ENCODE measurements around the gene KCNJ1.

The KCNJ1 gene

GRCh38 chr11:128867277-128867676 lies at the start of gene KCNJ1:
TSS of gene KCNJ1 (minus strand) at chr11:128867296. CDS start at chr11:128840243, 27,053 bp downstream.
- DNase-seq = no peak

DNA sequence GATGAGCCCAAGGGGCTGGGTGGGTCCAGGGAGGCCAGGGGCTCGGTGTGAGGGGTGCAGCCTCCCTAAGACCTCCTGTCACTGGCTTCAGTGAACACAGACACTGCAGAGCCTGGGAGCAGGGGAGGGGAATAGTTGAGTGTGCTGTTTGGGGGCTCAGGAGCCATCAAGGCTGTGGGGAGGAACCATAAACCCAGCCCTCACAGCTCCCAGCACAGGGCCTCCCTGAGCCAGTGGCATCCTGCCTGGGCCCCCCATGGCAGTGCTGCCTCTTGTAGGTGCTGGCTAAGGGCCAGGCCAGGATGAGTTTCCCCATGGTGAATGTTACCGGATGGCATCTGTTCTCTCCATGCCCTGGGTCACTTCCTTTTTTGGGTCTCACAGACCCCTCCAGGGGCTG lies 49.6 kb upstream of the KCNJ1 start:
- no peak for DNase-seq

- no peak for DNase-seq
These were observed 49.0 kb upstream of the KCNJ1 start for GRCh38 chr11:128916037-128916572.

DNA sequence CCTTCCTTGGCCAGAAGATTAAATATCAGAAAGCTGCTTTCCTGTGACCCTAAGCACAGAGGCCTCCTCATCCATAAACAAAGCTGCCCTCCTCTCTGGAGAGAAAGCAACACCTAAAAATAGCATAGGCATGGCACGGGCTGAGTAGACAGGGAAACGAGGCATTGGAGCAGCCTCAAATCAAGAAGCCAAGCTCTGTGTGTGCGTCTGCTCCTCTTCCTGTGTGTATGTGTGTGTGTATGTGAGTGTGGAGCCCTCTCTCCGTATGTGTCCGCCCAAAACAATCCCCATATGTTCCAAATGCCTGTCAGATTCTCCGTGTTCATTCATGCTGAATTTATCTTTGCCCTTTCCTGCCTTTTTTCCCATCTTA lies 48.0 kb upstream of the KCNJ1 start:
- no peak for DNase-seq

- DNase-seq = no peak
These were observed 47.4 kb upstream of the KCNJ1 start for GRCh38 chr11:128914216-128915148.

DNA sequence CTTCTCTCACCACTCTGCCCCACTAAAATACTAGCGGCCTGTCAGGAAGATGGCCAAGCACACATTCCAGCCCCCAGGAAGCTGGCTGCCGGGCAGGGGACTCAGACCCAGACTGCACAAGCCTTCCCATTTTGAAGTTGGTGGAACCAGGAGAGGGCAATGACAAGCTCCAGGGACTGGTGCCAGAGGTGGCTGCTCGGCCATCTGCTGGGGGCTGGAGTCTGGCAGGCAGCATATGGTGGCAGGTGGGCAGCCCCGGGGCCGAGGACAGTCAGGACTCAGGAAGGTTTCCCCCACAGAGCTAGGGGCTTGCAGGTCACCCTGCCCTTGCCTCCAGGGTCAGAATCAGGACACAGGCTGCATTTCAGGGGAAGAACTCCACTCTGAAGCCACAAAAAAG lies 46.7 kb upstream of the KCNJ1 start:
- no peak for DNase-seq

GRCh38 chr11:128911701-128912100 lies 44.6 kb upstream of the KCNJ1 start:
- no peak for DNase-seq

GRCh38 chr11:128911239-128911638 lies 44.1 kb upstream of the KCNJ1 start:
- DNase-seq = no peak

DNA sequence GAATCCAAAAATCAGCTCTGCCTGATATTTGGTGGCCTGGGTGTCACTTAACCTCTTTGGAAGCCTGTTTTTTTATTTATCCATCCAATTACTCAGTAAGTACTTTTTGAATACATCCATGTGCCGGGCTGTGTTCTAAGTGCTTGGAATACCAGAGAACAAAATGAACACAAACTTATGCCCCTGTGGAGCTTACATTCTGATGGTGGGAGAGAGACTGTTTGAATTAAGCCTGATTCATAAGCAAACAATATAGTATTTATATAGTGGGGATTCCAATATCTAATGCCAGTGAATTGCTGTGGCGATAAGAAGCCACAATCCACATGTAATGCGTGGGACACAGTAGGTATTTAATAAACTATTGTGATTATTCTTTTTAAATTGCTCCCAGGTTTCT lies 43.5 kb upstream of the KCNJ1 start:
- no peak for DNase-seq

- no peak for DNase-seq
These were observed 42.5 kb upstream of the KCNJ1 start for GRCh38 chr11:128909438-128910125.

DNA sequence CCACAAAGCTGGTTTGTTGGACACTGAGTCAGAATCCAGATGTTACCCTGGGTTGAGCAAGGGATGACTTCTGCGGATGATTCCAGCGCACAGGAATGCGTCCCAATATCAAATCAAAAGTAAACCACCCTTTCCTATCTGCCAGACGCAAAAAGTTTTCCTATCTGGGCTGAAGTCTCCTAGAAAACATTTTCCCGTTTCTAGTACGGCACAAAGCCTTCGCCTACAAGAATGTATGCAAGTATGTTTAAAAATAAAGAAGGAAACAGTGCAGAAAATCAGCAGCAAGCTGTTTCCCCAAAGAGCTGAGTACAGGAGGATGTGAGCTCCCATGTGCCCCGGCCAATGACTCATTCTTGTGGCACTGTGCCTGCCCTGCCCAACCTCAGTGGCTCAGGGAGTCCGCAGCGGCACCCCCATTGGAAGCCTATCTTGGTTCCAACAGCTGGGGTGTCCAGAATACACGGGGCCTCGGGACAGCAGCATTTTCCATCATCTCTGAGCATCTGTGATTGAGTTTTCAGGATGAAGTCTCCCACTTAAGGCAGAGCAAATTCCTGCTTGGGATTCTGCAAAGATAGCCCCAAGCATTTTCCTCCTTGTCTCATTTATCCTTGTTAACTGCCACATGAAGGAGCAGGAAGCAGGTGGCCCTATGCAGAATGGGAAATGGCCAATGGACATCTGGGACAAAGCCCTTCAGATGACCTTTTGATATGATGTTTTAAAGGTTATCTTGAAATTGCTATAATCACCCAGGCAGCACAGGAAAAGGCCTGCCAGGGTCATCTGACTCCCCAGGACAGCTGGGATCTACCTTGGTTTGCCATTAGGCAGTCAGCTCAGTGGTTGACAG lies 41.5 kb upstream of the KCNJ1 start:
- DNase-seq = no peak

- DNase-seq = no peak
These were observed 40.5 kb upstream of the KCNJ1 start for GRCh38 chr11:128907585-128907984.

DNA sequence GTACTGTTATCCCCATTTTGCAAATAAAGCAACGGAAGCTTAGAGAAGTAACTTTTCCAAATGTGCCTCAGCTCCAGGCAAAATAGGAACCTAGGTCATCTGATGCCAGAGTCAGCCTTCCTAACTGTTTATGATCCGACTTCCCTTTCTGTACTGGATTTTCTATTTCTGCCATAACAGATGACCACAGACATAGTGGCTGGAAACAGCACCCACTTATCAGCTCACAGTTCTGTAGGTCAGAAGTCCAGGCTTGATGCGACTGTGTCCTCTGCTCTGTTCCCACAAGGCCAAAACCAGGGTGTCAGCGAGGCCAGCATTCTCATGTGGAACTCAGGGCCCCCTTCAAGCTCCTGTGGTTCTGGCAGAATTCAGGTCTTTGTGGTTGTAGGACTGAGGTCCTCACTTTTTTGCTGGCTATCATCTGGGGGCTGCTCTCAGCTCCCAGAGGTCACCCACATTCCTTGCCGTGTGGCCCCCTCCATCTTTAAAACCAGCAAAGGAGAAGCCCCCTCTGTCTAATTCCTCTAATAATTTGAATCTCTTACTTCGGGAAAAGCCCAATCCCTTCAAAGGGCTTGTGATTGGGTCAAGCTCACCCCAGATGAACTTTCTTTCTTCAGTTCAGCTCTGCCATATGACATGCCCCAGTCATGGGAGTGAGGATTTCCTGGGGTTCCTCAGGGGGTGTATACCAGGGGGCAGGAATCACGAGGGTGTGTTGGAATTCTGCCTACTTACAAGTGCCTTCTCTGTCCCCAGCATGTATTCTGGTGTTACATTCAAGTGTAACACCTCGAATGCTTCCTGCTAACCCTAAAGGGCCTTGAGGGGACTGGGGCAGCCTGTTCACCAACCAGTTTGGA lies 39.3 kb upstream of the KCNJ1 start:
- DNase-seq = no peak

- DNase-seq = no peak
These were observed 38.5 kb upstream of the KCNJ1 start for GRCh38 chr11:128905345-128906184.

DNA sequence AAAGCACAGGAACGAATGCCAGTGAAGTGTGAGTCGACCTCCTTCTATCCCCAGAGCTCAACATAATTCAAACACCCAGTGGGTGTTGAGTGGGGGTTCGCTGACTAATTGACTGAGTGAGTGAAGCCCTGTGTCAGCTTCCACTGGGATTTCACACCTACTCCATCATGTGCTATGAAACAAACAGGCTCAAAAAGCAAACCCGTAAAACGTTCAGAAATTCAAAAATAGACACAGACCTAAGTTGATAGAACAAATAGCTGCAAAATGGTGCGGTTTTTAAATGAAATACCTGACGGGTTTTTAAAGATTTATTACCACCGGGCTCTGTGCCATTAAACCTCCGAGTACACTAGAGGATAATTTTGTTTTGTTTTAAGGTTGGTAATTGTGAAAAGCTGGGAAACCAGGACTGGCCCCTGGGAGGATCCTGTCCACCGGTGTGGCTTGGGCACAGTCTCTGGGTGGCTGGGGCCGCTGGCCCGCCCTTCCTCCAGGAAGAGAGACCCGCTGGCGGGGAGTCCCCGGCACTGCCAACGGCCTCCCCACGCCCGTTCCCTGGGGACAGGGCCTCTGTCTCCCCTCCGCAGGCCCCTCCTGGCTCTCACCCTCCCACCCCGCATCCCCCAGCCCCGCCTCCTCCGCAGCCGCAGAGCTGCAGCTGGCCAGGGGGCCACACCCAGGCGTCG lies 37.7 kb upstream of the KCNJ1 start:
- no peak for DNase-seq

DNA sequence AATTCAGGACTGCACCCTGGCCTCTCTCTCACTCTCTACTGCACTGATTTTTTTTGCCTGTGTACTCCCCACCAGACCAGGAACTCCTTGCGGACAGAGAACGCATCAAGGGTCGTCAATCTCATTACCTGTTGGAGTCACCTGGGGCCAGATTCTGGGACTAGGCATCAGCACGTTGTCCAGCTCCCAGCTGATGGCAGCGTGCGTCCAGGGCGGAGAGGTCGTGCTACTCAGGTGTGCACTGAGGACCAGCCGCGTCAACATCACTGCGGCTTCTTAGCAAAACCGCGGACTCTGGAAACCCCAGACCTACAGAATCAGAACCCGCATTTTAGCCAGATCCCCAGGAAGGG lies 37.2 kb upstream of the KCNJ1 start:
- no peak for DNase-seq

DNA sequence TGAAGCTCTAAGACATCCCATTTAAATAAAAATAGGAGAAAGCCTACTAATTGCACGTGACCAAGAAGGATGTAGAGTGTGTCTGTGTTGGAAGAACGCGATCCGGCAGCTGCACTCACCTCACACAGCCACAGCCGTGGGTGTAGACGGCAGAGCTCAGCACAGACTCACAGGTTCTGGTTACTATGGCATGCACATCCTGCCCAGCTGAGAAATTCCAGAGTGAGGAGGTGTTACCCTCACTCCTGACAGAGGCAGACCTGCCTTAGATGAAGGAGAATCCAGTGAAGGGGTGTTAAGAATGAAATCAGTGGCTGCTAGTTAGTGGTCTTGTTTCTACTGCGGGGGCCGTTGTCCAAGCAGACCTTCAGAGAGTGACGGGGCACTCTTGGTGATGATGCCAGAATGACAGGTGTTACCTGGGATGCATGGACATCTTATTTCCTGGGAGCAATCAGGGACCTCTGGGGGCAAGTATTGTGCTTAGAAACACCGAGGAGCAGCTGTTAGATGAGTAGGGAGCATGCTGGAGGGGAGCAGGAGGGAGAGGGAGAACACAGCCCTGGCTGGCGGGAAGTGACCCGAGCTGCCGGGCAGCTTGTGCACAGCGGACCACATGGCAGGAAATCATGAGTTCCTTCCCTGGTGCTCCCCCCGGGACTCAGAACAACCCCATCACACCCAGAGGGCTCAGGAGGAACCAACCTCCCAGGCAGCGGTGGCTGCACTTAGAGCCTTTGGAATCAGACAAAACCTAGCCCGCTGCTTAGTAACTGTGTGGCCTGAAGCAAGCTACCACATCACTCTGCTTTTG lies 36.4 kb upstream of the KCNJ1 start:
- DNase-seq = no peak

GRCh38 chr11:128902515-128903066 lies 35.5 kb upstream of the KCNJ1 start:
- no peak for DNase-seq
